ENCODE results near the gene GOLGA7B. TPM values are rescaled to one million over a fixed set of nuclear protein-coding genes. Genes with fewer than 3 reads are reported as not detected.

Gene GOLGA7B
- total RNA-seq, 4 donors from 2014 or later: 0.14 to 0.16 TPM; not detected in 2

DNA sequence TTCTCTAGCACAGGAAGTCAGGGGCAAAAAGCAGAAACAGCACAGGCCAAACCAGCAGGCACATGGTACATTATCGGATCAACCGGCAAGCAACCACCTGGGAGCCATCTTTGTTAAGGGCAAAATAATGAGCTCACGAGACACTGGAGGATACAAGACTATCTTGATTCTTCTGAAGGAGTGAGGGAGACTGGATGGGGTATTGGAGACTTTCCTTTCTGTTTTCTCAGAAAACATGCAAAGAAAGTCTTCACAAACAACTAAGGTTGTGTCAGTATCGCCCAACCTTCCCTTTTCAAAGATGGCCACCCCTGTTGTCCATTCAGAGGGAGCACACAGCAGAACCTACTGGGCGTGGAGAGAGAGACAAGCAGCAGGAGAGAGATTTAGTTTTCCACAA is 29.6 kb downstream of the GOLGA7B start:
- intact Hi-C loops (cut with DNase I; ENCODE audit: low total_unique reads): no loop called here
- Histone ChIP-seq H3K36me3 (no peaks in the 10 kb centered on the region), H3K27me3 (no peaks in the 10 kb centered on the region), H3K27ac (no peak overlapping the region), H3K4me1 (no peaks in the 10 kb centered on the region), H3K4me3 (no peak overlapping the region), H3K9me3 (no peaks in the 10 kb centered on the region)
- TF ChIP-seq POLR2A (IDR thresholded peaks at IDR 0.05): no peak
- no peak for TF ChIP-seq CTCF (IDR thresholded peaks at IDR 0.05)
- no peak for TF ChIP-seq POLR2AphosphoS5 (IDR thresholded peaks at IDR 0.05)
- no peak for TF ChIP-seq EP300 (IDR thresholded peaks at IDR 0.05; ENCODE audit: low read depth)
- in situ Hi-C loops (cut with MboI; ENCODE audit: low pct_ligation_motif_present in 1 of 4, low pct_unique_long_range_greater_than_20kb in 1 of 4, low sequenced_read_pairs in 3 of 4): loop anchor here in 1 of 4 donors (10.0 kb wide), 1 partner anchor 84 kb away; no protein-coding TSS in a partner anchor
- DNase-seq: no peak
- 86 to 90% methylated on average over 2 to 5 of the region's 5 CpGs for WGBS, 2 donors (ENCODE audit: low coverage in 1 of 2)

- no peaks in the 10 kb centered on the region for H3K27me3 ChIP-seq
- H3K4me1 ChIP-seq: no peaks in the 10 kb centered on the region
- no peaks in the 10 kb centered on the region for H3K9me3 ChIP-seq
- WGBS, 2 donors (ENCODE audit: low coverage in 1 of 2): 95% methylated on average over 10 of the region's 10 CpGs; no CpG with 5 or more reads in 1 of the 2 donors
- TF ChIP-seq POLR2AphosphoS5 (IDR thresholded peaks at IDR 0.05): no peak
- TF ChIP-seq CTCF (IDR thresholded peaks at IDR 0.05): no peak
- TF ChIP-seq EP300 (IDR thresholded peaks at IDR 0.05; ENCODE audit: low read depth): no peak
- no peak for TF ChIP-seq POLR2A (IDR thresholded peaks at IDR 0.05)
- H3K27ac ChIP-seq: no peak overlapping the region
- in situ Hi-C loops (cut with MboI; ENCODE audit: low pct_ligation_motif_present in 1 of 4, low pct_unique_long_range_greater_than_20kb in 1 of 4, low sequenced_read_pairs in 3 of 4) (no loop called here), intact Hi-C loops (cut with DNase I; ENCODE audit: low total_unique reads) (no loop called here)
- H3K36me3 ChIP-seq: no peaks in the 10 kb centered on the region
- no peak for DNase-seq
- H3K4me3 ChIP-seq: no peak overlapping the region
Measured at GRCh38 chr10:97880109-97880508, 30.5 kb downstream of the GOLGA7B start.

GRCh38 chr10:97882142-97883091 is 32.8 kb downstream of the GOLGA7B start:
- TF ChIP-seq EP300 (IDR thresholded peaks at IDR 0.05; ENCODE audit: low read depth): no peak
- no peak for TF ChIP-seq POLR2AphosphoS5 (IDR thresholded peaks at IDR 0.05)
- TF ChIP-seq POLR2A (IDR thresholded peaks at IDR 0.05): no peak
- TF ChIP-seq CTCF (IDR thresholded peaks at IDR 0.05): no peak
- Histone ChIP-seq H3K27ac (no peak overlapping the region), H3K36me3 (no peaks in the 10 kb centered on the region), H3K4me1 (no peaks in the 10 kb centered on the region), H3K9me3 (no peaks in the 10 kb centered on the region), H3K4me3 (no peak overlapping the region), H3K27me3 (no peaks in the 10 kb centered on the region)
- intact Hi-C loops (cut with DNase I; ENCODE audit: low total_unique reads) (no loop called here), in situ Hi-C loops (cut with MboI; ENCODE audit: low pct_ligation_motif_present in 1 of 4, low pct_unique_long_range_greater_than_20kb in 1 of 4, low sequenced_read_pairs in 3 of 4) (no loop called here)
- no peak for DNase-seq
- 40 to 73% methylated on average over 1 to 11 of the region's 11 CpGs for WGBS, 2 donors (ENCODE audit: low coverage in 1 of 2)

GRCh38 chr10:97883092-97883485 is 33.4 kb downstream of the GOLGA7B start:
- H3K4me3 ChIP-seq: no peak overlapping the region
- no peak overlapping the region for H3K27ac ChIP-seq
- no peaks in the 10 kb centered on the region for H3K36me3 ChIP-seq
- no peaks in the 10 kb centered on the region for H3K4me1 ChIP-seq
- 70% methylated on average over 3 of the region's 3 CpGs; no CpG with 5 or more reads in 1 of the 2 donors for WGBS, 2 donors (ENCODE audit: low coverage in 1 of 2)
- no peaks in the 10 kb centered on the region for H3K27me3 ChIP-seq
- TF ChIP-seq CTCF (IDR thresholded peaks at IDR 0.05) (no peak), EP300 (IDR thresholded peaks at IDR 0.05; ENCODE audit: low read depth) (no peak), POLR2AphosphoS5 (IDR thresholded peaks at IDR 0.05) (no peak), POLR2A (IDR thresholded peaks at IDR 0.05) (no peak)
- in situ Hi-C loops (cut with MboI; ENCODE audit: low pct_ligation_motif_present in 1 of 4, low pct_unique_long_range_greater_than_20kb in 1 of 4, low sequenced_read_pairs in 3 of 4): no loop called here
- intact Hi-C loops (cut with DNase I; ENCODE audit: low total_unique reads): no loop called here
- DNase-seq: no peak
- H3K9me3 ChIP-seq: no peaks in the 10 kb centered on the region

All from transverse colon (tissue), 4 donors.